ENCODE results near the gene GRAMD1B. TPM values are rescaled to one million over a fixed set of nuclear protein-coding genes. Genes with fewer than 3 reads are reported as not detected.

The GRAMD1B gene
- total and polyA plus RNA-seq, 8 donors, result 1.1 to 4.8 (median 2.2) TPM

DNA sequence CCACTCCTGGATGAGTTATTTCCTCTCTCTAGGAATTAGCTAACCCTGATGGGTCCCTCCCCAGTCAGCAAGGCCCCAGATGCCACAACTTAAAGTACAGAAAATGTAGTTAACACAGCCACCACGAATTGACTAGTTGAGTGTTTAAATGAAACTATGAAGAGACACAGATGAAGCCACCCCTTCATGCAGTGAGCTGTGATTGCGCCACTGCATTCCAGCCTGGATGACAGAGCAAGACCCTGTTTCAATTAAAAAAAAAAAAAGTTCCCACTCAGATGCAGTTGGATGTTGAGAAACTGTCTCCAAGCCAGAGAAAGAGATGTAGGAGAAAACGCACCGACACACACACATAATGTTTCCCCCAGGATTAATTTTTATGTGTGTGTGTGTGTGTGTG lies 171.1 kb downstream of the GRAMD1B start:
- Histone ChIP-seq H3K4me3 (no peak overlapping the region), H3K27ac (no peak overlapping the region), H3K36me3 (no peaks in the 10 kb centered on the region), H3K9me3 (no peaks in the 10 kb centered on the region), H3K4me1 (no peaks in the 10 kb centered on the region), H3K27me3 (no peaks in the 10 kb centered on the region)
- intact Hi-C loops (cut with DNase I), result no loop called here
- no peak for FAIRE-seq
- no peak for ATAC-seq
- TF ChIP-seq, protein P1, sequence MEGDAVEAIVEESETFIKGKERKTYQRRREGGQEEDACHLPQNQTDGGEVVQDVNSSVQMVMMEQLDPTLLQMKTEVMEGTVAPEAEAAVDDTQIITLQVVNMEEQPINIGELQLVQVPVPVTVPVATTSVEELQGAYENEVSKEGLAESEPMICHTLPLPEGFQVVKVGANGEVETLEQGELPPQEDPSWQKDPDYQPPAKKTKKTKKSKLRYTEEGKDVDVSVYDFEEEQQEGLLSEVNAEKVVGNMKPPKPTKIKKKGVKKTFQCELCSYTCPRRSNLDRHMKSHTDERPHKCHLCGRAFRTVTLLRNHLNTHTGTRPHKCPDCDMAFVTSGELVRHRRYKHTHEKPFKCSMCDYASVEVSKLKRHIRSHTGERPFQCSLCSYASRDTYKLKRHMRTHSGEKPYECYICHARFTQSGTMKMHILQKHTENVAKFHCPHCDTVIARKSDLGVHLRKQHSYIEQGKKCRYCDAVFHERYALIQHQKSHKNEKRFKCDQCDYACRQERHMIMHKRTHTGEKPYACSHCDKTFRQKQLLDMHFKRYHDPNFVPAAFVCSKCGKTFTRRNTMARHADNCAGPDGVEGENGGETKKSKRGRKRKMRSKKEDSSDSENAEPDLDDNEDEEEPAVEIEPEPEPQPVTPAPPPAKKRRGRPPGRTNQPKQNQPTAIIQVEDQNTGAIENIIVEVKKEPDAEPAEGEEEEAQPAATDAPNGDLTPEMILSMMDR (IDR thresholded peaks at IDR 0.05), result no peak
- 74 to 79% methylated on average over 4 of the region's 4 CpGs for WGBS, 2 donors
- no peak for DNase-seq

DNA sequence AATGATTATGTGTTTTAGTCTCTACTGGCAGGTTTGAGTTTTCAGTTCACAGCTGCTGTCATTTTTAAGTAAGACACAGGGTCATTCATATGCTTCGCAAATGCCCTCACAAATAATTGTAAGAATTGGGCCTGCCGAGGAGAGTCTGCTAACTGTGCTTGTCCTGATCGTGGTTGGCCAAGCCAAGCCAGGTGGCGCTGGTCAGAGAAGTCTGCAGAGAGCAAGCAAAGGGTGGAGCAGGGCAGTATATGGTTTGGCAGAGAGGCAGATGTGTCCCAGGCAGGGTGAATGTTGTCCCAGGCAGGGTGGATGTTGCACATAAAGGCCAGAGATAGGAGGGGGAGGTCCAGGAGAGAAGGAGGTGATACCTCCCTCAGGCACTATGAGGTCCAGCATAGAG lies 171.7 kb downstream of the GRAMD1B start:
- DNase-seq (no peak), FAIRE-seq (no peak), ATAC-seq (no peak)
- Histone ChIP-seq H3K9me3 (no peaks in the 10 kb centered on the region), H3K4me3 (no peak overlapping the region), H3K27ac (no peak overlapping the region), H3K4me1 (no peaks in the 10 kb centered on the region), H3K36me3 (no peaks in the 10 kb centered on the region), H3K27me3 (no peaks in the 10 kb centered on the region)
- WGBS, 2 donors, result 73 to 80% methylated on average over 4 of the region's 4 CpGs
- intact Hi-C loops (cut with DNase I), result no loop called here
- TF ChIP-seq, protein P1 (IDR thresholded peaks at IDR 0.05), result no peak

DNA sequence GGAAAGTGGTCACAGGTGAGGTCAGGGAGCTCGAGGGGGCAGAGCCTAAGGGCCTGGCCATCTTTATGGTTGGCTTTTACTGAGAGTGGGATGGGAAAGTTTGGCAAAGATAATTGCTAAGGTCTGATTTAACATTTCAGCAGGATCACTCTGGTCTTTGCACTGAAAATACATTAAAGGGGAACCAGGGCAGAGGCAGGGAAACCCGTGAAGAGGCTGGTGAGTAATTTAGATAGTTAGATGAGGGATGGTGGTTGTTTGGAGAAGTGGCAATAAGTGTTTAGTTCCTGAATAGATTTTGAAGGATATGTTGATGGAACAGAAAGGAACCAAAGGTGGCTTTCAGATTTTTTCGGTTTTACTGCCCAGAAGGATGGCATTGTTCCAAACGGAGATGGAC lies 173.6 kb downstream of the GRAMD1B start:
- intact Hi-C loops (cut with DNase I), result no loop called here
- FAIRE-seq, result no peak
- no peak for ATAC-seq

DNA sequence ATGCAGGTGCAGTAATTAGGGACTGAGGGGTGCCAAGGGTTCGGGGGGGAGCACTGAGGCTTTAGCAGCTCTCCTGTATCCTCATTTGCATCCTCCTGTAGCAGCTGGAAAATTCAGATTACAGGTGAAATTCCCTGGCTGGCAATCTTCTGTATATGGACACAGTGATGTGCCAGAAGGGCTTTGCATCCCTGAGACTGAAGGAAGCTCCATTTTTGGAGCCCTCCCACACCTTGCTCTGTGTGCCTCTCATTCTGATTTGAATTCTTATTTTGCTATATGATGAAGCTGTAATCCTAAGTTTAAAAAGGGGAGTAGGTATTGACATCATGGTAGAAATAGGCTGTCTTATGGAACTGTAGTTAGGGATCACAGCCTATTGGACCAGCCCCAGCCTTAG lies 177.7 kb downstream of the GRAMD1B start:
- Histone ChIP-seq H3K36me3 (no peaks in the 10 kb centered on the region), H3K27ac (no peak overlapping the region), H3K4me3 (no peak overlapping the region), H3K27me3 (no peaks in the 10 kb centered on the region), H3K9me3 (no peaks in the 10 kb centered on the region), H3K4me1 (no peaks in the 10 kb centered on the region)
- intact Hi-C loops (cut with DNase I), result no loop called here
- ATAC-seq, result no peak
- no peak for FAIRE-seq
- TF ChIP-seq, protein P1 (IDR thresholded peaks at IDR 0.05), result no peak
- no peak for DNase-seq
- WGBS, 2 donors, result 52 to 82% methylated on average over 1 of the region's 1 CpG

More for the DNA sequence above, 173.6 kb downstream of the GRAMD1B start:
- Histone ChIP-seq H3K4me3 (no peak overlapping the region), H3K27ac (no peak overlapping the region), H3K9me3 (no peaks in the 10 kb centered on the region), H3K4me1 (no peaks in the 10 kb centered on the region), H3K36me3 (no peaks in the 10 kb centered on the region), H3K27me3 (no peaks in the 10 kb centered on the region)
- 77 to 90% methylated on average over 4 of the region's 4 CpGs for WGBS, 2 donors
- TF ChIP-seq, protein P1 (IDR thresholded peaks at IDR 0.05), result no peak
- no peak for DNase-seq

DNA sequence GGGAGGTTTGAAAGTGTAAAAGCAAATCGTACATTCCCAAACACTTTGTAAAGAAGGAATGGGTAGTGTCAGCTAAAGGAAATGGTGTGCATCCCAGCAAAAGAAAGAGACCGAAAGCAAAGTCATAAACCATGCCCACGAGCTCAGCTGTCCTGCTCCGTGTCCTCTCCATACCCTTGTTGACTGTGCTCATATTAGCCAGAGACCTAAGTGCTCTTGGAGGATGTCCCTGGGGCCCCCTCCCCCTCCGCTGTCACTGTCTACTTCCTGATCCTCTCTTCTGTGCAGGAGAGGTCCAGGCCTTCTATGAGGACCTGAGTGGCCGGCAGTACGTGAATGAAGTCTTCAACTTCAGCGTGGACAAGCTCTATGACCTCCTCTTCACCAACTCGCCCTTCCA lies 178.3 kb downstream of the GRAMD1B start:
- H3K4me3 ChIP-seq, result no peak overlapping the region
- no peaks in the 10 kb centered on the region for H3K27me3 ChIP-seq
- ATAC-seq, result peak in 1 of 4 donors; percentile 51
- no peak for FAIRE-seq
- no peak for DNase-seq
- WGBS, 2 donors, result 75 to 82% methylated on average over 9 of the region's 9 CpGs
- no peaks in the 10 kb centered on the region for H3K4me1 ChIP-seq
- H3K27ac ChIP-seq, result no peak overlapping the region
- H3K36me3 ChIP-seq, result no peaks in the 10 kb centered on the region
- no peaks in the 10 kb centered on the region for H3K9me3 ChIP-seq
- intact Hi-C loops (cut with DNase I), result no loop called here
- TF ChIP-seq, protein P1 (IDR thresholded peaks at IDR 0.05), result no peak
